ENCODE measurements around the gene PEMT. TPM values are rescaled to one million over a fixed set of nuclear protein-coding genes. Genes with fewer than 3 reads are reported as not detected.
"Not testable (repeated sequence)": the region's sequence is repeated elsewhere in the genome, so short reads cannot be mapped to it uniquely, and the experiment has no call there.

Gene PEMT
- total RNA-seq, 1 donor = 47.1 TPM

- DNase-seq (ENCODE audit: low read depth in 2 of 3, low spot score in 2 of 3) = no peak
These were observed 97.5 kb downstream of the PEMT start for GRCh38 chr17:17493986-17494466.

DNA sequence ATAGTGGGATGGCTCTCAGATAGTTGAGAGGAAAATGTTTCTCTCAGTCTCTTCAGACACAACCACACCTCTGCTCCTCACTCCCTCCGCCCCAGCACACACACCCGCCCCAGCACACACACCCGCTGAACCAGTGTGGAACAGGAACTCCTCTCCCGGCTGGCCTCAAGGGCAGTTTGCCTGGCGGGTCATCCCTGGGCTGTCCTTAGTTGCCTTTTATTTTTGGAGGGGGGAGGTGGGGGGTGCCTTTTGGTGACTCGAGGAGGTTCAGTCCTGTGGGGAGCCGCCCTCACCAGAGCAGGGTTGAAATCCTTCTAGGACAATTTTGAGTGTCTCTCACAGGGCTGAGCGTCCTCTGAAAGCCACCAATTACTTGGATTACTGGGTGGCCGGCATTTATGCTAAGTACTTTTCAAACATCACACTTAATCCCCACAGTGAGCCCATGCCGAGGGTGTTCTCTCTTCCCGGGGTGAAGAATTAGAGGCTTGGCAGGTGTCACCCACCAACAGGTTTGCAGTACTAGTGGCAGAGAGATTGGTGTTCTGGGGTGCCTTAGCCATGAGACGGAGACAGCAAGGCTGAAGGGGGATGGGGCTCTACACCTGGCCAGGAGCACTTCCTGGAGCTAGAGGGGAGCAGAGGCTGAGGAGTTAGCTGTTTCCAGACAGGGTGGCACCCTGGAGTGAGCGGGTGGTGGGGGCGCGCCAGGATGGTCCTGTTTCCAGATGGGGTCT lies 98.1 kb downstream of the PEMT start:
- no peak for DNase-seq (ENCODE audit: low read depth in 2 of 3, low spot score in 2 of 3)

DNA sequence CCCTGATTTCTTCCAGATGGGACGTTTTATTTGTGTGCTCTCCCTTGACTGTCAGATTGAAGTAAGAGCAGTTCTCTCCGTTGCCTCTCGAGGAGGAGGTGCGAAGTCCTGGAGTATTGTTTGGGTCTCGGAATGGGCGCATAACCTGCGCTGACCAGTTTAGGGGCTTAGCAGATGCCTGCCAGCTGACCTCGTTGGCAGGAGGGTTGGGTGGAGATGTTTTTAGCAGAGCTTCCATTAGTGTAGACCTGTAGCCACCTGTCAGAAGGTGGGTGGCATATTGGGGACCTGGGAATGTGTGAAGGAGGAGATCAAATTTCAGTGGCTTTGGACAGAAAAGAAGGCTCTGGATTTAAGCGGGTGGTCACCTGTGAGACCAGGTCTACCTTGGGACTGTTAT lies 98.9 kb downstream of the PEMT start:
- no peak for DNase-seq (ENCODE audit: low read depth in 2 of 3, low spot score in 2 of 3)

GRCh38 chr17:17492085-17492484 lies 99.4 kb downstream of the PEMT start:
- no peak for DNase-seq (ENCODE audit: low read depth in 2 of 3, low spot score in 2 of 3)

- DNase-seq (ENCODE audit: low read depth in 2 of 3, low spot score in 2 of 3) = no peak
These were observed 99.9 kb downstream of the PEMT start for GRCh38 chr17:17491546-17491988.

DNA sequence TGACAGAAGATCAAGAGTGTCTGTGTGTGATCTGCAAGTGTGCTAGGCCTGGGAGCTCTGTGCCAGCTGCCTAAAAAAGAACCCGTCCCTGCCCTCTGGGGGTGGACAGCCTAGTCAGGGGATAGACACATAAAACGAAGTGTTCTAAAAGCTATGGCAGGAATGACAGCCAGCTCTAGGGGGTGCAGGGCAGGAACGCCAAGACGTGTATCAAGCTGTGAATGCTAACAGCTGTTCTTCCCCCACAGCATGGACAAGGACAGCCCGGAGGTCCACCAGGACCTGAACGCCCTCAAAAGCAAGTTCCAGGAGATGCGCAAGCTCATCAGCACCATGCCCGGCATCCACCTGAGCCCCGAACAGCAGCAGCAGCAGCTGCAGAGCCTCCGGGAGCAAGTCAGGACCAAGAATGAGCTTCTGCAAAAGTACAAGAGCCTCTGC lies 100.5 kb downstream of the PEMT start:
- no peak for DNase-seq (ENCODE audit: low read depth in 2 of 3, low spot score in 2 of 3)

DNA sequence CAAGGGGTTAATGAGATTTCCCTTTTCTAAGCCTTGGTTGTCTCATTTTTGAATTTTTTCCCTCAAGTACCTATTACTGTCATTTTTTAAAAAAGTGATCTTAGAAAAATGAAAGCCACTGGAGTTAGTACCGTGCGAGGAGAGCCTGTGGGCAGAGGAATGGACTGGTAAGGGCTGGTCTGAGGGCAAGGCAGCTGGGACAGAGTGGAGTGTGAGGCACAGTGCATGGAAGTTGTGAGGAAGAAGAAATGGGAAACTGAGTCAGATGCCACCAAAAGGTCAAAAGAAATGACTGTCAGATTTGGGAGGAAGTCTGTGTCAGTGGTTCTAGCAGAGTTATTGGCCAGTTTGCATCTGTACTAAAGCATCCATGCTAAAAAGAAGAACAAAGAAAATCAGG lies 103.5 kb downstream of the PEMT start:
- DNase-seq (ENCODE audit: low read depth in 2 of 3, low spot score in 2 of 3) = no peak

GRCh38 chr17:17486416-17486815 lies 105.1 kb downstream of the PEMT start:
- not testable (repeated sequence) for DNase-seq (ENCODE audit: low read depth in 2 of 3, low spot score in 2 of 3)

GRCh38 chr17:17485420-17485819 lies 106.1 kb downstream of the PEMT start:
- DNase-seq (ENCODE audit: low read depth in 2 of 3, low spot score in 2 of 3) = no peak

DNA sequence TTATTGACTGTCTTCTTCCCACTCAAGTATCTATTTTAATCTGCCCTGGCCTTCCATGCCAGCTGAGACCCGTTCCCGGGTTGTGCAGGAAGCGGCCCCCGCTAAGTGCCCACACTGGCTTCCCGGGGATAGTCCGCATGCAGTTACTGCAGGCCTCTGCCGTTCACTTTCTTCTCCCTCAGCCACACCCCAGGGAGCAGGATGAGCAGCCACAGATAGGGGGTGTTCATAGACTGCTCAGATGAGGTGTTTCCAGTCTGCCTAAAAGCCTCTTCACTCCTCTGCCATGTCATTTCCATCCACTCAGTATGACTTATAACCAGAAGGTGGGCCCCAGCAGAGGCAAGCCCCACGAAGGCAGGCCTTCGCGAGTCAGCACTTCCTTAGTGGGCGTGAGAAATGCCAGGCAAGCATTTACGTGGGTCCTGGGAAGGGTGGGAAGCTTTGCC lies 107.0 kb downstream of the PEMT start:
- peak in 2 of 3 donors; percentile 23 to 26 for DNase-seq (ENCODE audit: low read depth in 2 of 3, low spot score in 2 of 3)

GRCh38 chr17:17481860-17482259 lies 109.6 kb downstream of the PEMT start:
- no peak for DNase-seq (ENCODE audit: low read depth in 2 of 3, low spot score in 2 of 3)

- DNase-seq (ENCODE audit: low read depth in 2 of 3, low spot score in 2 of 3) = no peak
These were observed 110.8 kb downstream of the PEMT start for GRCh38 chr17:17480593-17481148.

DNA sequence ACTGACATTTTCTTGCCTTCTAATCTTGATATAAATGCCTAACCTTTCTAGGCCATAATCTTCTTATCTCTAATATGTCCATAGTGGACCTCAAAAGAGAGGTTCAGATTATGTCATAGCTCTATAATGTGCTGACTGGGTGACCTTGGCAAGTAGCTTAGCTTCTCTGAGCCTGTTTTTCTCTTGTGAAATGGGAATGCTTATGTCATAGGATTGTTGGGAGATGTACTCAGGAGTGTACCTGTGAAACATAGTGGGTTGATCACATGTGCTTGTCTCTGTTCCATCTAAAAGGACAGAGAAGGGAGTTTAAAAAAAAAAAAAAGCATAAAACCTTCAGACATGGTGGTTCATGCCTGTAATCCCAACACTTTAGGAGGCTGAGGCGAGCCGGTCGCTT lies 112.3 kb downstream of the PEMT start:
- DNase-seq (ENCODE audit: low read depth in 2 of 3, low spot score in 2 of 3) = no peak

- DNase-seq (ENCODE audit: low read depth in 2 of 3, low spot score in 2 of 3) = peak; percentile 93 to 95 (median 95)
These were observed 114.5 kb downstream of the PEMT start, which contains the start of gene MED9 for GRCh38 chr17:17476865-17477467. Gene MED9, plus strand, starts transcription at chr17:17477000. Its CDS starts 42 bp downstream, at chr17:17477042.

DNA sequence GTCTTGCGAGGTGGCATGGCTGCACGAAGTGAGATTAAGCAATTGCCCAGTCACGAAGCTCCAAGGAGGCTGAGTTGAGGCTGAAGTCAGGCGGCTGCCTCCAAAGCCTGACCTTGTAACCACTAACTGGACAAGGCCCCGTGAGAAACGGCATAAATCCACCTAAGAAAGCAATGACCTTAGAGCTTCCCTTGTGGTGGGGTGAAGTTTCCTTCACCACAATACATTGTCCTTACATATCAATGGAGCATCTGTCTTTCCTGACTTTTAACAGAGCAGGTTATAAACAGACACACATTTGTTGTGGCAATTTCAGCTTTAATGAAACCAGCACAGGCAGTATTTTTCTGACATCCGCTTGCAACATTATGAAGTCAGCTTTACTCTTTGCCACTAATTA lies 117.2 kb downstream of the PEMT start:
- DNase-seq (ENCODE audit: low read depth in 2 of 3, low spot score in 2 of 3) = no peak

DNA sequence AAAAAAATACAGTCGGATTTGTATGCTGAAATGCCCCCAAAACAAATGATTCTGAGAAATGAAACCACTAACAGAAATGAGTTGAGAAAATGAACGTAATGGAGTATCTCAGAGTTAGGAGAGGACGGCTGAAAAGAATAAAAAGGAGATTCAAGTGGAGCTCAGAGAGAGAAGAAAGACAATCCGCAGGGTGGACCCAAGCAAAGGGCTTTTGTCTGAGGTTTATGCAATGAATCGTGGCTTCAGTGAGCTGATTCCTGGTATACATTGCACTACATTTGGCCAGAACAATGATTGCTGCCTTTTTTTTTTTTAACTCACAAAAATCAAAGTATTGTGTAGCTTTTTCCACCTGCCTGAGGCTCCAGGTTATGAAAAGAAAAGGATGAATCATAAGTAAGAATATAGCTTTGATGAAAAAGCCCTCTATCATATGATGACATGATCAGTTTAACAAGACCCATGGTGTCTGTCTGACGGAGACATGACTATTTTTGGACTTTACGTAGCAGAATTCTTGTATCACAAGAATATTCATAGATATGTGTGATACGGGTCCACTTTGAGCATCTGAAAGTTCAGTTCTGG lies 119.1 kb downstream of the PEMT start:
- no peak for DNase-seq (ENCODE audit: low read depth in 2 of 3, low spot score in 2 of 3)

DNA sequence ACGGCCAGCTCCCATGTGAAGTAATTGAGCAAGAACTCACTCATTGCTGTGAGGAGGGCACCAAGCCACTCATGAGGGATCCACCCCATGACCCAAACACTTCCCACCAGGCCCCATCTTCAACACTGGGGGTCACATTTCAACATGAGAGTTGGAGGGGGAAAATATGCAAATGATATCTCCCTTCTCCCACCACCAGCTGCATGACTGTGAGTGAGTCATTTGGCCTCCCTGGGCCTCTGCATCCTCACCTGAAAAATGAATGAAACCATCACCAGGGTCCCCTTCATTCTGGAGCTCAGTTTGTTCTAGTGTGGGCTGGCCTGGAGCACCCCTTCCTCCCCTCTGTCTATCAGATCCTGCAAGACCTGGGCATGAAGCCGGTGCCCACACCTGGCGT lies 121.5 kb downstream of the PEMT start:
- no peak for DNase-seq (ENCODE audit: low read depth in 2 of 3, low spot score in 2 of 3)

GRCh38 chr17:17469358-17469757 lies 122.2 kb downstream of the PEMT start:
- no peak for DNase-seq (ENCODE audit: low read depth in 2 of 3, low spot score in 2 of 3)

DNA sequence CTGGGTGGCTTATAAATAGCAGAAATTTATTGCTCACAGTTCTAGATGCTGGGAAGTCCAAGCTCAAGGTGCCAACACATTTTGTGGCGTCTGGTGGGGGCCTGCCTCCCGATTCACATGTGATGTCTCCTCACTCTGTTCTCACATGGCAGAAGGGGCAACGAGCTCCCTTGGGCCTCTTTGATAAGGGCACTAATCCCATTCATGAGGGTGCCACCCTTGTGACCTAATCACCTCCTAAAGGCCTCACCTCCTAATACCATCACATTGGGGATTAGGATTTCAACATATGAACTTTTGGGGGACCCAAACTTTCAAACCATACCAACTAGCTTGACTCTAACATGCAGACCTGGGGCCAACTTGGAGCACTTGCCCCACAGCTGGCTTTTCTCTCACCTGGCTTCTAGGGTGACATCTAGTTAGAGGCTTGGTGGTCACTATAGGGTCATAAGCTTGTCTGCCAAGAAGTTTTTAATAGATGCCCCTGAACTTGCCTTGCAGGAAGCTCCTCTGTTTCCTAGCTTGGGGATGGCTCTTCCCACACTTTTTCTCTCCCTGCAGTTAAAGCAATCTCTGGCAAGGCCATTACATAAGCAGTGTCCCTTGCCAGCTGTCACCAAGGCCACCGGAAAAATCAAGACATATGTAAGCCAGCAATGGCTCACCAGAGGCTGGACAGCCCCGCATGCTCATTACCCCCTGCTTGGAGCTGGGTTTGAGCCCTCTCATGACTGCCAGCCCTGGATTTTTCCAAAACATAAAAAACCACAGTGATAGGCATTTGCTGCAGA lies 123.1 kb downstream of the PEMT start:
- DNase-seq (ENCODE audit: low read depth in 2 of 3, low spot score in 2 of 3) = no peak

GRCh38 chr17:17467720-17468119 lies 123.8 kb downstream of the PEMT start:
- DNase-seq (ENCODE audit: low read depth in 2 of 3, low spot score in 2 of 3) = no peak

DNA sequence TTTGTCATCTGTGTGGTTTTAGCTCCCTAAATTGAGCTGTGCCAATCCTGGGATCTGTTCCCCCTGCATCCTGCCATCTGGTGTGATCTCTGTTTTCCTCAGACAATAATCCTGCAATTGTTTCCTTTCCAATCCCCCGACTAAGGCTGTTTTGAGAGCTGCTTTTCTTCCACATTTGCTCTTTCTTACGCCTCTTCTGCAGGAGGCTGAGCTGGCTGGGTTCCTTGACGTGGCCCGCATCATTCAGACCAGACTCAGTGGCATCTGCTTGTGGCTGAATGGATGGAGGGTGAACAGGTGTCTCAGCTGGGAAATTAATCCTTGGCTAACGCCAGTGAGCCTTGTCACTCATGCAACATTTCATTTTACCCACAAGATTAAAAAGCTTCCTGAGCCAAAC lies 124.5 kb downstream of the PEMT start:
- DNase-seq (ENCODE audit: low read depth in 2 of 3, low spot score in 2 of 3) = no peak
